Keratinocyte (primary cell): Measurements from ENCODE around the gene TJP2. TPM values are rescaled to one million over a fixed set of nuclear protein-coding genes. Genes with fewer than 3 reads are reported as not detected.

Source experiments
- DNase-seq: peaks from one replicate; pipeline ENCODE4 v3.0.0-alpha.2; 2011; ENCODE audit warnings: low read depth, missing footprints, low spot score
- FAIRE-seq: peaks from 2 replicates; lab custom pipeline; 2011; peaks lifted over from hg19 to GRCh38; lab: Jason Lieb, UNC
- H2AFZ ChIP-seq: 2 replicates; pipeline ENCODE4 v1.6.0; 2012; ENCODE audit warnings: low read length, control low read depth, inconsistent platforms; ENCODE audit not compliant: control insufficient read depth
- H3K27ac ChIP-seq: 2 replicates; pipeline ENCODE4 v1.5.1; 2011; ENCODE audit warnings: low read length; ENCODE audit not compliant: control insufficient read depth, insufficient read depth
- H3K27me3 ChIP-seq: 3 replicates; pipeline ENCODE4 v1.6.0; 2011; ENCODE audit warnings: low read length; ENCODE audit not compliant: control insufficient read depth, insufficient read depth; ENCODE audit errors: extremely low read depth
- H3K36me3 ChIP-seq, 2 experiments: 2 replicates in 1 of 2; 3 replicates in 1 of 2; pipeline ENCODE4 v1.5.1; 2011; ENCODE audit warnings: low read length in 2 of 2, mild to moderate bottlenecking in 1 of 2; ENCODE audit not compliant: control insufficient read depth in 2 of 2, insufficient read depth in 2 of 2; ENCODE audit errors: extremely low read depth in 1 of 2
- H3K4me1 ChIP-seq: 3 replicates; pipeline ENCODE4 v1.5.1; 2011; ENCODE audit warnings: low read length; ENCODE audit not compliant: control insufficient read depth, insufficient read depth; ENCODE audit errors: extremely low read depth
- H3K4me2 ChIP-seq: 3 replicates; pipeline ENCODE4 v1.6.0; 2011; ENCODE audit warnings: low read depth, low read length; ENCODE audit not compliant: control insufficient read depth, insufficient read depth; ENCODE audit errors: extremely low read depth
- H3K4me3 ChIP-seq, 3 experiments: fragments of 200-600 bp in 1 of 3; sonication (generic) in 1 of 3; 2 replicates in 2 of 3; 3 replicates in 1 of 3; pipeline ENCODE4 v1.5.1; 2011 to 2016; ENCODE audit warnings: low read length in 3 of 3, mild to moderate bottlenecking in 3 of 3, control low read depth in 2 of 3, inconsistent platforms in 1 of 3, low read depth in 1 of 3, mixed read lengths in 1 of 3, mixed run types in 1 of 3, moderate library complexity in 1 of 3; ENCODE audit not compliant: control insufficient read depth in 2 of 3, insufficient read depth in 2 of 3; ENCODE audit errors: extremely low read depth in 1 of 3
- H3K79me2 ChIP-seq: 2 replicates; pipeline ENCODE4 v1.6.0; 2012; ENCODE audit warnings: low read length; ENCODE audit not compliant: control insufficient read depth, insufficient read depth
- H3K9ac ChIP-seq: 3 replicates; pipeline ENCODE4 v1.6.0; 2011; ENCODE audit warnings: low read length; ENCODE audit not compliant: control insufficient read depth, insufficient read depth; ENCODE audit errors: extremely low read depth
- H3K9me1 ChIP-seq: 3 replicates; pipeline ENCODE4 v1.6.0; 2011; ENCODE audit warnings: low read length; ENCODE audit not compliant: control insufficient read depth, insufficient read depth; ENCODE audit errors: extremely low read depth
- H3K9me3 ChIP-seq: 2 replicates; pipeline ENCODE4 v1.5.1; 2012; ENCODE audit warnings: low read depth, low read length; ENCODE audit not compliant: control insufficient read depth
- H4K20me1 ChIP-seq: 3 replicates; pipeline ENCODE4 v1.6.0; 2011; ENCODE audit warnings: low read length; ENCODE audit not compliant: control insufficient read depth, insufficient read depth; ENCODE audit errors: extremely low read depth
- EZH2 ChIP-seq: IDR thresholded peaks from one replicate; pipeline ENCODE4 v1.6.1; 2012; ENCODE audit warnings: inconsistent platforms, mild to moderate bottlenecking, low read length, moderate library complexity
- dilution Hi-C: fragments of 300-500 bp; cut with MboI; formaldehyde crosslinking; loops from one replicate; pipeline ENCODE4 v1.7.0; 2020; ENCODE audit warnings: low sequenced_read_pairs; ENCODE audit not compliant: extremely low pct_ligation_motif_present
- polyA plus RNA-seq, 5 experiments: library from polyadenylated mRNA; depleted of rRNA in 3 of 5; stranded (reverse) in 3 of 5; stranded (forward) in 1 of 5; unstranded in 1 of 5; fragments of >200 nt; gene quantifications; 1 replicate in 1 of 5; 2 replicates in 3 of 5; 3 replicates in 1 of 5; pipeline versions ENCODE4 v1.2.1 to v1.2.3, GENCODE V29; 2011 to 2012; ENCODE audit warnings: missing spikeins in 2 of 5, low read depth in 1 of 5, low replicate concordance in 1 of 5
- TF ChIP-seq, protein P1 (sequence below), 3 experiments: IDR thresholded peaks in 1 of 3; conservative IDR thresholded peaks in 1 of 3; optimal IDR thresholded peaks in 1 of 3; 2 replicates in 2 of 3; 3 replicates in 1 of 3; pipeline versions ENCODE3 to v1.5.1; 2011; ENCODE audit warnings: low read length in 3 of 3, mild to moderate bottlenecking in 3 of 3, moderate library complexity in 2 of 3, control low read depth in 1 of 3, inconsistent platforms in 1 of 3; ENCODE audit not compliant: insufficient read depth in 2 of 3; ENCODE audit errors: extremely low read depth in 1 of 3

Gene TJP2
- polyA plus RNA-seq, 1 donor (not counting 4 experiments of a cell fraction or from before 2014, with no cell fraction given) = 74.8 TPM

DNA sequence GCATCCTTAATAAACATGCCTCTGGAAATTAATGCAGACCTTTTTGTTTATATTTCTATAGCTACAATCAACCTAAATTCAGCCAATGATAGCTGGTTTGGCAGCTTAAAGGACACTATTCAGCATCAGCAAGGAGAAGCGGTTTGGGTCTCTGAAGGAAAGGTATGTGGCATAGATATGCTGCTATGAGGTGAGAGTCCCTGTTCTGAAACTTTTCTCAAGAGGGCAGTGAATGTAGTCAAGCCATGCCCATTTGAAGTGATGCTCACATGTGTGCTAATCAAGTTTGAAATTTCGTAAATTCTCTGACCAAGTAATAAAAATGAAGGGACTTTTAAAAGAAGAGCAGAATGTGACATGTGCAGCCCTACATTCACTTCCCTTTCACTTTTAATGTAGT is 72.6 kb downstream of the TJP2 start:
- Histone ChIP-seq H2AFZ (no peak overlapping the region), H3K4me2 (no peak overlapping the region), H3K9ac (no peak overlapping the region), H3K27ac (no peak overlapping the region), H3K9me3 (no peaks in the 10 kb centered on the region), H3K27me3 (no peaks in the 10 kb centered on the region), H3K79me2 (no peaks in the 10 kb centered on the region), H4K20me1 (no peaks in the 10 kb centered on the region), H3K36me3 (peaks cover 18 to 22% of the 10 kb centered on the region in 2 experiments), H3K4me1 (no peaks in the 10 kb centered on the region), H3K9me1 (no peaks in the 10 kb centered on the region), H3K4me3 (no peak overlapping the region)
- DNase-seq (no peak), FAIRE-seq (no peak)
- dilution Hi-C loops = no loop called here
- TF ChIP-seq, protein P1, sequence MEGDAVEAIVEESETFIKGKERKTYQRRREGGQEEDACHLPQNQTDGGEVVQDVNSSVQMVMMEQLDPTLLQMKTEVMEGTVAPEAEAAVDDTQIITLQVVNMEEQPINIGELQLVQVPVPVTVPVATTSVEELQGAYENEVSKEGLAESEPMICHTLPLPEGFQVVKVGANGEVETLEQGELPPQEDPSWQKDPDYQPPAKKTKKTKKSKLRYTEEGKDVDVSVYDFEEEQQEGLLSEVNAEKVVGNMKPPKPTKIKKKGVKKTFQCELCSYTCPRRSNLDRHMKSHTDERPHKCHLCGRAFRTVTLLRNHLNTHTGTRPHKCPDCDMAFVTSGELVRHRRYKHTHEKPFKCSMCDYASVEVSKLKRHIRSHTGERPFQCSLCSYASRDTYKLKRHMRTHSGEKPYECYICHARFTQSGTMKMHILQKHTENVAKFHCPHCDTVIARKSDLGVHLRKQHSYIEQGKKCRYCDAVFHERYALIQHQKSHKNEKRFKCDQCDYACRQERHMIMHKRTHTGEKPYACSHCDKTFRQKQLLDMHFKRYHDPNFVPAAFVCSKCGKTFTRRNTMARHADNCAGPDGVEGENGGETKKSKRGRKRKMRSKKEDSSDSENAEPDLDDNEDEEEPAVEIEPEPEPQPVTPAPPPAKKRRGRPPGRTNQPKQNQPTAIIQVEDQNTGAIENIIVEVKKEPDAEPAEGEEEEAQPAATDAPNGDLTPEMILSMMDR (optimal IDR thresholded peaks at IDR 0.05 in 1 of 3, IDR thresholded peaks at IDR 0.05 in 1 of 3, conservative IDR thresholded peaks at IDR 0.05 in 1 of 3; ENCODE audit: extremely low read depth in 1 of 3, insufficient read depth in 2 of 3, low read length in 3 of 3) = no peak
- TF ChIP-seq EZH2 = no peak

- Histone ChIP-seq H3K27ac (no peak overlapping the region), H3K9me1 (no peaks in the 10 kb centered on the region), H3K4me2 (no peak overlapping the region), H3K79me2 (no peaks in the 10 kb centered on the region), H3K9ac (no peak overlapping the region), H4K20me1 (no peaks in the 10 kb centered on the region), H3K27me3 (no peaks in the 10 kb centered on the region), H3K4me3 (no peak overlapping the region), H2AFZ (no peak overlapping the region), H3K4me1 (peaks cover 13% of the 10 kb centered on the region), H3K9me3 (no peaks in the 10 kb centered on the region), H3K36me3 (peaks cover 24 to 28% of the 10 kb centered on the region in 2 experiments)
- FAIRE-seq = no peak
- no peak for DNase-seq
- dilution Hi-C loops = no loop called here
- TF ChIP-seq, protein P1 (optimal IDR thresholded peaks at IDR 0.05 in 1 of 3, IDR thresholded peaks at IDR 0.05 in 1 of 3, conservative IDR thresholded peaks at IDR 0.05 in 1 of 3; ENCODE audit: extremely low read depth in 1 of 3, insufficient read depth in 2 of 3, low read length in 3 of 3) = no peak
- TF ChIP-seq EZH2 = no peak
Measured at GRCh38 chr9:69248005-69248404, 73.9 kb downstream of the TJP2 start.
